ENCODE measurements around the gene DAPK2. TPM values are rescaled to one million over a fixed set of nuclear protein-coding genes. Genes with fewer than 3 reads are reported as not detected.

The DAPK2 gene
- total RNA-seq, 1 donor from 2014 or later, result 0.82 TPM

Small RNA genes within 50 kb of the gene (small RNA-seq; reads per million reads assigned to genes)
- gene AC015914.2 (not detected), gene MIR422A (not detected)

Other genes with a start within 250 kb of the DAPK2 start
- gene HERC1, start 212.5 kb downstream of the DAPK2 start, total RNA-seq, result 179 TPM
- 44.8 TPM for gene CIAO2A, start 47.4 kb upstream of the DAPK2 start, total RNA-seq
- gene SNX1, start 49.5 kb upstream of the DAPK2 start, total RNA-seq, result 26.5 TPM
- 7.7 TPM for gene SNX22, start 105.2 kb upstream of the DAPK2 start, total RNA-seq
- gene PPIB, start 116.5 kb upstream of the DAPK2 start, total RNA-seq, result 186 TPM